HCT116 (cell line): ENCODE data around the gene CDH4. TPM values are rescaled to one million over a fixed set of nuclear protein-coding genes. Genes with fewer than 3 reads are reported as not detected.

Experiments
- ATAC-seq: fragments of 200-7000 bp; cut with Tn5 transposase; 2 replicates; pipeline ENCODE4 v1.9.1; 2020; ENCODE audit warnings: mild to moderate bottlenecking, moderate library complexity
- BruUV-seq: library from RNA; stranded (reverse); fragments of 400-500 nt; replicated peaks from 2 replicates; lab custom pipeline; 2021; lab: Mats Ljungman, UMichigan
- CTCF ChIA-PET: fragments of 300-600 bp; sonication (Branson Sonifier 250); formaldehyde crosslinking; loops from one replicate; lab custom pipeline; 2021; ENCODE audit warnings: antibody characterized with exemption; lab: Charles Lee
- POLR2A ChIA-PET: fragments of 300-600, 350-600 bp; sonication (Branson Sonifier 250); formaldehyde crosslinking; loops from one replicate; lab custom pipeline; 2021; ENCODE audit warnings: antibody characterized with exemption; lab: Charles Lee
- RAD21 ChIA-PET, 2 experiments: fragments of 300-600 bp; sonication (Branson Sonifier 250); formaldehyde crosslinking; loops; one replicate each; lab custom pipeline; 2023; ENCODE audit warnings: low total read pairs in 2 of 2; ENCODE audit not compliant: uncharacterized antibody in 2 of 2, unreplicated experiment in 2 of 2, low non-redundant PET in 1 of 2; lab: Charles Lee
- DNase-seq: peaks from one replicate; pipeline ENCODE4 v3.0.0-alpha.2; 2010; ENCODE audit warnings: low read depth, low spot score
- H2AFZ ChIP-seq: fragments of 200-600 bp; shearing (Covaris generic), sonication (generic); 2 replicates; pipeline ENCODE4 v1.6.1; 2017; ENCODE audit warnings: low read depth, mixed run types, mixed read lengths, antibody characterized with exemption, low read length; ENCODE audit not compliant: poor library complexity, severe bottlenecking
- H3K27ac ChIP-seq: 2 replicates; pipeline ENCODE4 v1.5.1; 2012; ENCODE audit warnings: low read depth, low read length
- H3K27me3 ChIP-seq: fragments of 200-600 bp; sonication (generic); 2 replicates; pipeline ENCODE4 v1.6.1; 2016; ENCODE audit warnings: mixed run types, low read length, mixed read lengths; ENCODE audit not compliant: insufficient read depth
- H3K36me3 ChIP-seq, 2 experiments: fragments of 200-500 bp in 1 of 2; fragments of 200-600 bp in 1 of 2; sonication (Bioruptor generic) in 1 of 2; sonication (generic) in 1 of 2; 2 replicates each; pipeline versions ENCODE4 v1.5.1 to v1.6.1; 2014 to 2016; ENCODE audit warnings: low read length in 2 of 2, inconsistent platforms in 1 of 2, mixed read lengths in 1 of 2, mixed run types in 1 of 2; ENCODE audit not compliant: insufficient read depth in 2 of 2, control insufficient read depth in 1 of 2
- H3K4me1 ChIP-seq, 2 experiments: fragments of 200-600 bp in 1 of 2; sonication (generic) in 1 of 2; 2 replicates each; pipeline versions ENCODE4 v1.5.1 to v1.6.1; 2012 to 2017; ENCODE audit warnings: low read length in 2 of 2, inconsistent platforms in 1 of 2, mild to moderate bottlenecking in 1 of 2, mixed read lengths in 1 of 2, mixed run types in 1 of 2, moderate library complexity in 1 of 2; ENCODE audit not compliant: insufficient read depth in 2 of 2, control insufficient read depth in 1 of 2
- H3K4me2 ChIP-seq: fragments of 200-600 bp; sonication (generic); 2 replicates; pipeline ENCODE4 v1.6.1; 2017; ENCODE audit warnings: mixed run types, low read length, mixed read lengths
- H3K4me3 ChIP-seq, 2 experiments: fragments of 200-600 bp in 1 of 2; sonication (generic) in 1 of 2; replicated peaks in 1 of 2; 2 replicates each; pipeline ENCODE4 v1.5.1; 2011 to 2016; ENCODE audit warnings: low read length in 2 of 2, control low read depth in 1 of 2, low read depth in 1 of 2, mild to moderate bottlenecking in 1 of 2, mixed read lengths in 1 of 2, mixed run types in 1 of 2
- H3K79me2 ChIP-seq: fragments of 200-600 bp; sonication (generic); 2 replicates; pipeline ENCODE4 v1.6.1; 2017; ENCODE audit warnings: mild to moderate bottlenecking, mixed run types, low read length, moderate library complexity, mixed read lengths; ENCODE audit not compliant: insufficient read depth
- H3K9ac ChIP-seq: fragments of 200-600 bp; sonication (generic); 2 replicates; pipeline ENCODE4 v1.6.1; 2016; ENCODE audit warnings: low read length, mixed read lengths
- H3K9me2 ChIP-seq: fragments of 200-600 bp; sonication (generic), shearing (Covaris generic); 2 replicates; pipeline ENCODE4 v1.6.1; 2017; ENCODE audit warnings: mixed run types, mild to moderate bottlenecking, moderate library complexity; ENCODE audit not compliant: insufficient read depth
- H3K9me3 ChIP-seq, 2 experiments: fragments of 200-500 bp in 1 of 2; fragments of 200-600 bp in 1 of 2; sonication (Bioruptor generic) in 1 of 2; sonication (generic) in 1 of 2; 2 replicates each; pipeline ENCODE4 v1.6.1; 2014 to 2017; ENCODE audit warnings: low read length in 2 of 2, mixed read lengths in 2 of 2, inconsistent platforms in 1 of 2, low read depth in 1 of 2, mild to moderate bottlenecking in 1 of 2, mixed run types in 1 of 2, moderate library complexity in 1 of 2; ENCODE audit not compliant: control insufficient read depth in 1 of 2, insufficient read depth in 1 of 2
- H4K20me1 ChIP-seq: fragments of 200-600 bp; sonication (generic), shearing (Covaris generic); 2 replicates; pipeline ENCODE4 v1.6.1; 2017; ENCODE audit warnings: mixed run types, mild to moderate bottlenecking, moderate library complexity; ENCODE audit not compliant: insufficient read depth
- EGR1 ChIP-seq: IDR thresholded peaks from 2 replicates; pipeline ENCODE4 v1.6.1; 2012; ENCODE audit warnings: low read depth
- ELF1 ChIP-seq: IDR thresholded peaks from 2 replicates; pipeline ENCODE4 v1.6.1; 2012; ENCODE audit warnings: low read depth, borderline replicate concordance
- FOSL1 ChIP-seq: IDR thresholded peaks from 2 replicates; pipeline ENCODE4 v1.6.1; 2012; ENCODE audit warnings: low read depth
- JUND ChIP-seq: IDR thresholded peaks from 2 replicates; pipeline ENCODE4 v1.6.1; 2012
- RAD21 ChIP-seq: IDR thresholded peaks from 2 replicates; pipeline ENCODE4 v1.6.1; 2012; ENCODE audit warnings: low read depth, mild to moderate bottlenecking
- SIN3A ChIP-seq: IDR thresholded peaks from 2 replicates; pipeline ENCODE4 v1.6.1; 2012; ENCODE audit warnings: low read depth
- YY1 ChIP-seq: IDR thresholded peaks from 2 replicates; pipeline ENCODE4 v1.6.1; 2011; ENCODE audit warnings: low read length, low read depth, moderate library complexity, mild to moderate bottlenecking; ENCODE audit not compliant: insufficient replicate concordance; ENCODE audit errors: extremely low read depth
- ZNF274 ChIP-seq: fragments of 200-500 bp; sonication (Bioruptor generic); IDR thresholded peaks from 2 replicates; pipeline ENCODE4 v1.6.1; 2014; ENCODE audit warnings: mild to moderate bottlenecking, low read depth, low read length, inconsistent platforms
- intact Hi-C: fragments of 100-400 bp; cut with micrococcal nuclease; formaldehyde crosslinking; loops from 2 replicates; pipeline ENCODE4 v1.10.0; 2022
- total RNA-seq: library from RNA; stranded (reverse); gene quantifications from one replicate; pipeline ENCODE4 v1.2.1, GENCODE V29; 2021; ENCODE audit not compliant: unreplicated experiment
- TF ChIP-seq, protein P1 (sequence below): IDR thresholded peaks from 2 replicates; pipeline ENCODE4 v1.6.1; 2011; ENCODE audit warnings: mild to moderate bottlenecking, low read length, moderate library complexity; ENCODE audit not compliant: insufficient replicate concordance; ENCODE audit errors: extremely low read depth
- TF ChIP-seq, protein P2 (sequence below): IDR thresholded peaks from 2 replicates; pipeline ENCODE4 v1.6.1; 2012
- TF ChIP-seq, protein P3 (sequence below): IDR thresholded peaks from 2 replicates; pipeline ENCODE4 v1.6.1; 2012; ENCODE audit warnings: low read depth

Gene CDH4
- total RNA-seq, 1 experiment from 2014 or later: not detected

DNA sequence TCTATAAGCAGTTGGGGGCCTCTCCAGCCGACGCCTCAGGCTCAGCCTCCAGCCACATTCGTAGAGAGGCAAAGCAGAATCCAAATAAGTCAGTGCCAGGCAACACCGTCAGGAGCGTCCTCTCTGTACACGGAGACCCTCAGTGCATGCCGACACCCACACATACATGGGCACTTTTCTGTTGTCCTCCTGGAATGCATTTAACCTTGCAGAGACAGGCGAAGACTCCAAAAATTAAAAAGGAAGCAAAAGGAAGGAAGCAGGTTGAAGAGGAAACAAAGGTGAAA, 487.7 kb downstream of the CDH4 start:
- TF ChIP-seq ELF1 (no peak), JUND (no peak), RAD21 (no peak)
- TF ChIP-seq, protein P1, sequence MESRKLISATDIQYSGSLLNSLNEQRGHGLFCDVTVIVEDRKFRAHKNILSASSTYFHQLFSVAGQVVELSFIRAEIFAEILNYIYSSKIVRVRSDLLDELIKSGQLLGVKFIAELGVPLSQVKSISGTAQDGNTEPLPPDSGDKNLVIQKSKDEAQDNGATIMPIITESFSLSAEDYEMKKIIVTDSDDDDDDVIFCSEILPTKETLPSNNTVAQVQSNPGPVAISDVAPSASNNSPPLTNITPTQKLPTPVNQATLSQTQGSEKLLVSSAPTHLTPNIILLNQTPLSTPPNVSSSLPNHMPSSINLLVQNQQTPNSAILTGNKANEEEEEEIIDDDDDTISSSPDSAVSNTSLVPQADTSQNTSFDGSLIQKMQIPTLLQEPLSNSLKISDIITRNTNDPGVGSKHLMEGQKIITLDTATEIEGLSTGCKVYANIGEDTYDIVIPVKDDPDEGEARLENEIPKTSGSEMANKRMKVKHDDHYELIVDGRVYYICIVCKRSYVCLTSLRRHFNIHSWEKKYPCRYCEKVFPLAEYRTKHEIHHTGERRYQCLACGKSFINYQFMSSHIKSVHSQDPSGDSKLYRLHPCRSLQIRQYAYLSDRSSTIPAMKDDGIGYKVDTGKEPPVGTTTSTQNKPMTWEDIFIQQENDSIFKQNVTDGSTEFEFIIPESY: no peak
- TF ChIP-seq, protein P2, sequence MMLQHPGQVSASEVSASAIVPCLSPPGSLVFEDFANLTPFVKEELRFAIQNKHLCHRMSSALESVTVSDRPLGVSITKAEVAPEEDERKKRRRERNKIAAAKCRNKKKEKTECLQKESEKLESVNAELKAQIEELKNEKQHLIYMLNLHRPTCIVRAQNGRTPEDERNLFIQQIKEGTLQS: no peak
- no peaks in the 10 kb centered on the region for H3K9me3 ChIP-seq
- POLR2A ChIA-PET: no interaction called here
- no peaks in the 10 kb centered on the region for H3K79me2 ChIP-seq
- H3K9me2 ChIP-seq: no peaks in the 10 kb centered on the region
- RAD21 ChIA-PET: no interaction called here
- H3K4me1 ChIP-seq: no peaks in the 10 kb centered on the region
- H3K36me3 ChIP-seq: no peaks in the 10 kb centered on the region
- no peak overlapping the region for H3K9ac ChIP-seq
- peaks cover 28% of the 10 kb centered on the region for H3K27me3 ChIP-seq
- H3K27ac ChIP-seq: no peak overlapping the region
- intact Hi-C loops: no loop called here
- H2AFZ ChIP-seq: no peak overlapping the region
- no peak for ATAC-seq
- H4K20me1 ChIP-seq: no peaks in the 10 kb centered on the region
- BruUV-seq: no TSS peak
- DNase-seq: no peak
- CTCF ChIA-PET: no interaction called here
- no peak overlapping the region for H3K4me2 ChIP-seq
- no peak overlapping the region for H3K4me3 ChIP-seq

DNA sequence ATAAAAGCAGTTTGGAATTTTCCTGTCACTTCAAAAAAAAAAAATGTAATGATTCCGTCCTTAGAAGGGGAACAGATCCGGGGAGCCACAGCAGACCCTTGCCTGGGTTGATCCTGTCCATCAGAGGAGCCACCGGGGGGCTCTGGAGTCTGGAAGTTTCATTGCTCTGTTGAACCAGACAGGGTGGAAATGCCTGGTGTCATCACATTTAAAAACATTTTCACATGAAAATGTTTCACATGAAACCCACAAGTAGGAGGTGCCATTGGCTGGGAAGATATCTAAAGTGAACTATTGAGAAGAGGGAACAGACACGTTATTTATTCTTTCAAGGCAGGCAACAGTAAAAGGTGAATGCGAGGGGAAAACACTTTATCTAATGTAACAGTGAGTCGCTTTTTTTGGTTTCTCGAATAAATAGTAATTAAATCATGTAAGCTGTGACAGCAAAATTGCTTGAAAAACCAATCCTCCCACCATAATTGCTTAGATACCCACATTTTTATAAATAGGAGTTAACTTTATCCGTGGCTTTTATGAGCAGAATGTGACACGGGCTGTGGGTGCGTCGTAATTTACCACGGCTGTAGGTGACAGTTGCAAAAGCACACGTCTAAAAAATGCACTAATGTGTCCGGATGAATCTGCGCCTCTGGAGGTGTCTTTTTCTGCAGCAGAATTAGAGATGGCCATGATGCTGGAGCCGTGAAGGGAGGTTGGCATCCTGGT, 490.2 kb downstream of the CDH4 start:
- ATAC-seq: no peak
- TF ChIP-seq ZNF274: no peak
- no peak for TF ChIP-seq EGR1
- TF ChIP-seq, protein P2: no peak
- TF ChIP-seq YY1: no peak
- TF ChIP-seq, protein P3, sequence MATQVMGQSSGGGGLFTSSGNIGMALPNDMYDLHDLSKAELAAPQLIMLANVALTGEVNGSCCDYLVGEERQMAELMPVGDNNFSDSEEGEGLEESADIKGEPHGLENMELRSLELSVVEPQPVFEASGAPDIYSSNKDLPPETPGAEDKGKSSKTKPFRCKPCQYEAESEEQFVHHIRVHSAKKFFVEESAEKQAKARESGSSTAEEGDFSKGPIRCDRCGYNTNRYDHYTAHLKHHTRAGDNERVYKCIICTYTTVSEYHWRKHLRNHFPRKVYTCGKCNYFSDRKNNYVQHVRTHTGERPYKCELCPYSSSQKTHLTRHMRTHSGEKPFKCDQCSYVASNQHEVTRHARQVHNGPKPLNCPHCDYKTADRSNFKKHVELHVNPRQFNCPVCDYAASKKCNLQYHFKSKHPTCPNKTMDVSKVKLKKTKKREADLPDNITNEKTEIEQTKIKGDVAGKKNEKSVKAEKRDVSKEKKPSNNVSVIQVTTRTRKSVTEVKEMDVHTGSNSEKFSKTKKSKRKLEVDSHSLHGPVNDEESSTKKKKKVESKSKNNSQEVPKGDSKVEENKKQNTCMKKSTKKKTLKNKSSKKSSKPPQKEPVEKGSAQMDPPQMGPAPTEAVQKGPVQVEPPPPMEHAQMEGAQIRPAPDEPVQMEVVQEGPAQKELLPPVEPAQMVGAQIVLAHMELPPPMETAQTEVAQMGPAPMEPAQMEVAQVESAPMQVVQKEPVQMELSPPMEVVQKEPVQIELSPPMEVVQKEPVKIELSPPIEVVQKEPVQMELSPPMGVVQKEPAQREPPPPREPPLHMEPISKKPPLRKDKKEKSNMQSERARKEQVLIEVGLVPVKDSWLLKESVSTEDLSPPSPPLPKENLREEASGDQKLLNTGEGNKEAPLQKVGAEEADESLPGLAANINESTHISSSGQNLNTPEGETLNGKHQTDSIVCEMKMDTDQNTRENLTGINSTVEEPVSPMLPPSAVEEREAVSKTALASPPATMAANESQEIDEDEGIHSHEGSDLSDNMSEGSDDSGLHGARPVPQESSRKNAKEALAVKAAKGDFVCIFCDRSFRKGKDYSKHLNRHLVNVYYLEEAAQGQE: no peak
- TF ChIP-seq FOSL1: no peak
- no peak for TF ChIP-seq SIN3A
- Histone ChIP-seq H3K9me2 (no peaks in the 10 kb centered on the region), H3K9ac (no peak overlapping the region), H3K4me2 (no peak overlapping the region), H3K79me2 (no peaks in the 10 kb centered on the region), H3K4me1 (no peaks in the 10 kb centered on the region), H3K27ac (no peak overlapping the region), H3K27me3 (peaks cover 18% of the 10 kb centered on the region; the same call in 1 of the 2 replicates), H3K36me3 (no peaks in the 10 kb centered on the region), H3K9me3 (no peaks in the 10 kb centered on the region), H2AFZ (no peak overlapping the region), H3K4me3 (no peak overlapping the region), H4K20me1 (no peaks in the 10 kb centered on the region)
- ChIA-PET RAD21 (no interaction called here), POLR2A (no interaction called here), CTCF (no interaction called here)
- intact Hi-C loops: no loop called here
- no TSS peak for BruUV-seq
- DNase-seq: no peak
